HG03442 (cell line): ENCODE data around the gene DUSP22.
A peak's percentile ranks its signal among the peaks of the same experiment; 100 is the strongest.

Experiments used
- ATAC-seq: cut with Tn5 transposase; IDR thresholded peaks from one replicate; pipeline ENCODE4 v1.9.1; 2021; ENCODE audit warnings: mild to moderate bottlenecking, moderate library complexity; ENCODE audit not compliant: unreplicated experiment

Gene DUSP22

GRCh38 chr6:308768-309167 lies 16.5 kb downstream of the DUSP22 start:
- no peak for ATAC-seq

DNA sequence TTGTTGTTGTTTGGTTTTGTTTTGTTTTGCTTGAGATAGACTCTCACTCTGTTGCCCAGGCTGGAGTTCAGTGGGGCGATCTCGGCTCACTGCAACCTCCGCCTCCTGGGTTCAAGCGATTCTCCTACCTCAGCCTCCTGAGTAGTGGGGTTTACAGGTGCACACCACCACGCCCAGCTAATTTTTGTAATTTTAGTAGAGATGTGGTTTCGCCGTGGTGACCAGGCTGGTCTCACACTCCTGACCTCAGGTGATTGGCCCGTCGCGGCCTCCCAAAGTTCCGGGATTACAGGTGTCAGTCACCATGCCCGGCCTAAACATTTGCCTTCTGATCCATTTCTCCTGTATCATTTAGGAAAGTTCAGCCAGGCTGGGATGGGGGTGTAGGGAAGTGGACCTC lies 17.7 kb downstream of the DUSP22 start:
- ATAC-seq: no peak

DNA sequence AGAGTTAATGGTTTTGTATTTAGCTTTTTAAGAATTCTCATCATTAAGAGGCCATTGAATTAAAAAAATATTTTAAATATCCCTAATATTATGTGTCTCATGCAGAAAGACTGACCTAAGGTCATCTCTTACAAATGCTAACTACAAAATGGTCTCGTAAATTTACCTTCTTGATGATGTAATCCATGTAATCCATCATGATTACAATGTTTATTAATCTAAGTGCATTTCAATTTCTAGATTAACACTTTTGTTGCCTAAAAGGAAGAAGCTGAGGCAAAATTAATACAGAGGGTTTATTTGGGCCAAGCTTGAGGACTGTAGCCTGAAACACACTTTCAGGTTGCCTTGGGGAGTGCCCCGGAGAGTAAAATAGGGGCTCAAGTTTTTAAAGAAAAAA lies 18.4 kb downstream of the DUSP22 start:
- ATAC-seq: no peak

DNA sequence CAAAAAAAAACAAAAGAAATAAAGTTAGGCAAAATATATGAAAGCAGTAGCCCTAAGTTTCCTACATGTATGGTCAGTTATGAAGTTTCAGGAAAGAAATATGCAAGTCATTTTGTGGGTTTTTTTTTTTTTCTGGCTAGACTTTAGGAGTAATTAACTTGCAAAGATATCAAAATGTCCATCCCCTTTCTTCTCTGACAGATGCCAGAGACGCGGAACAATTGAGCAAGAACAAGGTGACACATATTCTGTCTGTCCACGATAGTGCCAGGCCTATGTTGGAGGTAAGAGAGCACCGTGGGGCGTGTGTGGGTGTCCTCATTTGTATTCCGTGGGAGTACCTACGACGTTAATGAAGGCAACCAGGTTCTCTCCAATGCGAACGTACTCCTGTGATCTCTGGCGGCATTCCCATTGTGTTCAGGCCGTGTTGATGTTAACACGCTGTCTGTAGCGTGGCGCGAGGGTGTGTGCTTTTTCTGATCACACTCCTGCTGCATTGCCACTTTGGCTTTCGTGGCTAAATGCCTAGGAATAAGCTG lies 19.5 kb downstream of the DUSP22 start:
- ATAC-seq: no peak

DNA sequence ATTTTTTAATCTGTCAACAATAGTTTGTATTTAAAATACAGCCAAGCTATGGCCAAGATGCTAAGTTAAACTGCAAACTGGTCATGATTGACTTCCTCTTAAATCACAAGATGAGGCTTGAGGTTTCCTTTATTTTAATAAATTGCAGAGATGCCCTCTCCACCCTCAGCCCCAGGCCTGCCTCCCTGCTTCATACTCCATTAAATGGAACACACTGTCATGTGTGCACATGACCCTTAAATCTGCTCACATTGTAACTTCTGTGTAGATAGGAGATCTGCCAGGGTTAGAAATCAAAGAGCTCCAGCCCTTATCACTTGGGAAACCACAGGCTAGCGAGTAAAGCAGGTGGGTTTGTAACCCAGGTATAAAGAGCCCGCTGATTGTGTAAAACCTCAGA lies 20.8 kb downstream of the DUSP22 start:
- ATAC-seq: no peak

DNA sequence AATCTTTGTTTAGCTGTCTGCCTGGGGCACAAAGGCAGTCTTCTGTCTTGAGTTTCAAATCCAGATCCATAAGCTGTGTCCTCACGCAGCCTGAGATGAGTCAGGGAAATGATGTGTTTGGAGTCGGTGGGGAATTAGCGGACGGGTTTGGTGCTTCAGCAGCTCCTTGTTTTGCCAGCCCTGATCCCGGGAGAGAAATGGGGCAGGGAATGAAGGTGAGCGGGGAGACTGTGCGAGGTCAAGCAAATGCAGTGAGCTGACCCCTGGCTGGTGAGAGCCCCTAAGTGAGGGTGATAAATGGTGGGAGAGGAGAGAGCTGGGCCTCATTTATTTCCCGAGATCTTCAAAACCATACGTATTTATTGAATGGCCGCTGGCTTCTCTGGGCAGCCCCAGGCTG lies 21.6 kb downstream of the DUSP22 start:
- no peak for ATAC-seq

GRCh38 chr6:314377-314776 lies 22.1 kb downstream of the DUSP22 start:
- ATAC-seq: no peak

- ATAC-seq: no peak
These were observed 22.9 kb downstream of the DUSP22 start for GRCh38 chr6:315226-315625.

GRCh38 chr6:315921-316752 lies 23.9 kb downstream of the DUSP22 start:
- ATAC-seq: no peak

DNA sequence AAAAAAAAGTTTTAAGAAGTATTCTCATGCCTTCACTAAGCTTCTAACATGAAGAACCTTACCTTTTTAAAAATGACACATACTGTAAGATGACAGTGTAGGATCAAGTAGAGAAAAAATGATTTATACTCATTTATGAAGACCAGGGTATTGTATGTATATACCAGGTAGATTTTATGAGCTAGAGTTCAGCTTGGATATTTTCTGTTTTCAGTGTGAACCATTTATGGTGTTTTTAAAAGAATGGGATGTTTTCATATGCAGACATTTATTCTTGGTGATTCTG lies 24.4 kb downstream of the DUSP22 start:
- ATAC-seq: no peak

GRCh38 chr6:317060-317447 lies 24.8 kb downstream of the DUSP22 start:
- no peak for ATAC-seq

- ATAC-seq: peak; percentile 30
These were observed 25.3 kb downstream of the DUSP22 start for GRCh38 chr6:317448-318144.

DNA sequence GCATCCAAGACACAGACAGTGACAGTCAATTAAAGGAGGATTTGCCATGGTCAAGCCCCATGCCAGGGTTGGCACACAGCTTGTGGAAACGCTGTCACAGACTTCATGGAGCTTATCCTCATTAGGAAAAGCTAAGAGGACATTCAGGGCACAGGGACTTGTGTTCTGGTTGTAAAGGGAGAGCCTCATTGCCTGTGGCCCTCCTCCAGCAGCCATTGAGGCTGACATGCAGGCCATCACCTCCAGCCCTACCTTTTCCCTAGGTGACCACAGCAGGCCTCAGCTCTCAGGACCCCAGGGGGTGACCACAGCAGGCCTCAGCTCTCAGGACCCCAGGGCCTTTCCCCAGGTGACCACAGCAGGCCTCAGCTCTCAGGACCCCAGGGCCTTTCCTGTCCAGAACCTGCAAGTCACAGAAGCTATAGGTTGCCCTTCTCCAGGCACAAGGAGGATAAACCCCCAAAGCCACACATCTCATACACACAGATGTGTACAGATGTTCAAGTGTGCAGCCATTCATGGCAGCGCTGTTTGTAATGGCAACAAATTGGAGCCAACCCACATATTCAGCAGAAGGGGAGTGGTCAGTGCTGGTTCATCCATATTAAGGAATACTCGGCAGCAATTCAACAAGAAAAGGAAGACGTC lies 26.1 kb downstream of the DUSP22 start:
- ATAC-seq: no peak

DNA sequence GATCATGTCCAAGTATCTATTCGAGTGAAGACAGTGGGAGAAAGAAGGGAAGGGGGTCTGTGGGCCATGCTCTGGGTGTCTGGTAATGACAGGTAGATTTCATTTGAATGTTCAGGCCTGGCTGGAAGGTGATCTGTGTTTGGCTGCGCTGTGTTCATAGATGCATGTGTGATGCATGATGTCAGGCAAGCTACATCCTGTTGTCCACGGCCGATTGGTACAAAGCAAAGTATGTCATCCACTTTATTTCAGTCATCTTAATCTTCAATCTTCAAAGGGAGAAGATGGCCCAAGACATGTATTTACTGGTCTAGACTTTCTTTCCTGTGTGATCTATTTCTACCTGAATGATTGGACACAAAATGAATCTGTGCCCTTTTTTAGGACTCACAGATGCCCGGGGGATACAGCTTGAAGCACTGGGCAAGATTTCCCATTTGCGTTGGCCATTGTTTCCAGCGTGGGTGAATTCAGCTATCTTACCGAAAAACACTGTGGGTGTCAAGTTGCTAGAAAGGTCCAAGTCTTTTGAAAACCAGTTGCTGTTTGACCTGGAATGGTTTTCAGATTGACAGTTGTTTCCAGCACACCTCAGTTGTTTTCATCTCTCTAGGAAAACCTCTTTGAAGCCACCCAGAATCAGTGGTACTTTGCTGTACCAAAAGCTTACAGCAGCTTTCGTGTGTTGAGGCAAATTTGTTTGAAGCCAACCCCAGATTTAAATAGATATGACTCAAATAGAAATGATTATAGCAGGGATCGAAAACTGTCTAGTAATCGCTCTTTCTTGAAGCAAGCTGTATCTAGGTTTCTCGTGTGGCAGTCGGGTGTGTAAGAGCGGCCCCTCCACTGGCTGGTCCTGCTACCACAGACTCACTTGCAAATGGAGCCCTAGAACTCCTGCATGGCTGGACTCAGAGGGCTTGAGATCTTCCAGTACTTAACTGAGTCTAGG lies 27.2 kb downstream of the DUSP22 start:
- peak; percentile 51 for ATAC-seq

- no peak for ATAC-seq
These were observed 28.3 kb downstream of the DUSP22 start for GRCh38 chr6:320351-321157.

GRCh38 chr6:321158-321438 lies 28.8 kb downstream of the DUSP22 start:
- ATAC-seq: no peak

GRCh38 chr6:321536-322258 lies 29.4 kb downstream of the DUSP22 start:
- ATAC-seq: no peak

DNA sequence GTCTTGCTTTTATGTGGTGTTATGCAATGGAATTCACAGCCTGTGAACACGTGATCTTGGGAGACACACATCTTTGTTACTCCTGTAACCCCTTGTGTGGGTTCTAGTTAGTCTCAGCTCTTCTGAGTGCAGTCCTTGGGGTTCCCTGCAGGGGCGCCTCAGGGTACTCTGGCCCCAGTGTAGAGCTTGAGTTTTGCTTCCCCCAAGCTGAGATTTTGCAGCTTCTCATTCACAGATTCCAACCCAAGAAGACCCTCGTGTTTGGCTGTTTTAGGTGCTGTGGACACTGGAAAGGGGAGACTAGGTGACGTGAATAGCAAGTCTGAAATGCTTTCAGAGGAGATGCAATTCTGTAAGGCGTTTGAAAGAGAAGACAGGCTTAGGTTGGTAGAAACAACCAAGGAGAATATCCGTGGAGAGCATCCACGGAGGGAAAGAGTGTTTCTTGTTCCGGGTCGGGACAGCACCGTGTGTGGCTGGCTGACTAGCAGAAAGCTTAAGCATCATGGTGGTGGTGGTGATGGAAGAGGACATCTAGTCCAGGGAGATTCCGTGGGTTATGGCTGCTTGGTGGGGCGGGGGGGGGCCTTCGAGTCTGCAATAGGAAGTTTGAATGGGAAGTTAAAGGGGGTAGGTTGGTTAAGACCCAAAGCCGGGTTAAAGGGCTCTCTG lies 30.1 kb downstream of the DUSP22 start:
- no peak for ATAC-seq
